SK-N-SH (cell line): Measurements from ENCODE around the gene SUGT1. TPM values are rescaled to one million over a fixed set of nuclear protein-coding genes. Genes with fewer than 3 reads are reported as not detected.
"Not testable (repeated sequence)": the region's sequence is repeated elsewhere in the genome, so short reads cannot be mapped to it uniquely, and the experiment has no call there.

Experiments
- CTCF ChIA-PET: fragments of 300-600, 350-600 bp; formaldehyde crosslinking; extraction: SDS; loops from one replicate; lab custom pipeline; 2021; lab: Yijun Ruan, JAX
- POLR2A ChIA-PET: fragments of 350-600 bp; sonication (Branson Sonifier 250); formaldehyde crosslinking; extraction: SDS; loops from one replicate; lab custom pipeline; 2020; ENCODE audit warnings: antibody characterized with exemption, inconsistent platforms; lab: Yijun Ruan, JAX
- DNase-seq: peaks from one replicate; pipeline ENCODE4 v3.0.0; 2012
- H2AFZ ChIP-seq: fragments of 200-600 bp; sonication (generic); 2 replicates; pipeline ENCODE4 v1.8.1; 2016; ENCODE audit warnings: antibody characterized with exemption, mild to moderate bottlenecking, low read depth
- H3F3A ChIP-seq: fragments of 200-600 bp; sonication (generic); replicated peaks from 2 replicates; pipeline ENCODE3; 2016; ENCODE audit warnings: antibody characterized with exemption, mild to moderate bottlenecking; ENCODE audit not compliant: insufficient read depth
- H3K27ac ChIP-seq, 2 experiments: fragments of 200-500 bp in 1 of 2; fragments of 200-600 bp in 1 of 2; sonication (Bioruptor generic) in 1 of 2; sonication (generic), shearing (Covaris generic) in 1 of 2; 2 replicates each; pipeline versions ENCODE4 v1.5.1 to v1.6.1; 2014 to 2016; ENCODE audit warnings: low read depth in 2 of 2, inconsistent platforms in 1 of 2, low read length in 1 of 2, mild to moderate bottlenecking in 1 of 2, mixed read lengths in 1 of 2
- H3K27me3 ChIP-seq: fragments of 200-600 bp; sonication (generic), shearing (Covaris generic); 2 replicates; pipeline ENCODE4 v1.6.1; 2016; ENCODE audit warnings: mixed run types; ENCODE audit not compliant: insufficient read depth
- H3K36me3 ChIP-seq, 2 experiments: fragments of 200-500 bp in 1 of 2; fragments of 200-600 bp in 1 of 2; sonication (Bioruptor generic) in 1 of 2; sonication (generic) in 1 of 2; replicated peaks in 1 of 2; 2 replicates each; pipeline versions ENCODE3 to v1.5.1; 2014 to 2016; ENCODE audit warnings: low read length in 1 of 2, mild to moderate bottlenecking in 1 of 2; ENCODE audit not compliant: insufficient read depth in 2 of 2, control insufficient read depth in 1 of 2
- H3K4me1 ChIP-seq, 2 experiments: fragments of 200-500 bp in 1 of 2; fragments of 200-600 bp in 1 of 2; sonication (Bioruptor generic) in 1 of 2; sonication (generic), shearing (Covaris generic) in 1 of 2; 2 replicates each; pipeline versions ENCODE4 v1.5.1 to v1.6.1; 2014 to 2016; ENCODE audit warnings: low read depth in 1 of 2, low read length in 1 of 2, mixed run types in 1 of 2; ENCODE audit not compliant: insufficient read depth in 2 of 2, control insufficient read depth in 1 of 2
- H3K4me2 ChIP-seq: fragments of 200-600 bp; sonication (generic), shearing (Covaris generic); 2 replicates; pipeline ENCODE4 v1.6.1; 2017; ENCODE audit warnings: mixed run types
- H3K4me3 ChIP-seq, 2 experiments: fragments of 200-500 bp in 1 of 2; fragments of 200-600 bp in 1 of 2; sonication (Bioruptor generic) in 1 of 2; sonication (generic), shearing (Covaris generic) in 1 of 2; 2 replicates each; pipeline versions ENCODE4 v1.5.1 to v1.8.1; 2014 to 2016; ENCODE audit warnings: low read depth in 2 of 2, inconsistent platforms in 1 of 2, low read length in 1 of 2, mild to moderate bottlenecking in 1 of 2, mixed read lengths in 1 of 2, moderate library complexity in 1 of 2
- H3K79me2 ChIP-seq: fragments of 200-600 bp; sonication (generic); 2 replicates; pipeline ENCODE4 v1.8.1; 2017; ENCODE audit warnings: mild to moderate bottlenecking; ENCODE audit not compliant: insufficient read depth
- H3K9ac ChIP-seq: fragments of 200-600 bp; sonication (generic); 2 replicates; pipeline ENCODE4 v1.6.1; 2017; ENCODE audit warnings: mixed run types
- H3K9me2 ChIP-seq: fragments of 200-600 bp; sonication (generic); 2 replicates; pipeline ENCODE4 v1.6.1; 2017; ENCODE audit warnings: mixed run types
- H3K9me3 ChIP-seq: fragments of 200-600 bp; sonication (generic); 2 replicates; pipeline ENCODE4 v1.6.1; 2017; ENCODE audit warnings: mixed run types, mild to moderate bottlenecking, moderate library complexity
- H4K20me1 ChIP-seq: fragments of 200-600 bp; sonication (generic); 2 replicates; pipeline ENCODE4 v1.6.1; 2017; ENCODE audit warnings: mild to moderate bottlenecking, mixed run types; ENCODE audit not compliant: insufficient read depth
- CTCF ChIP-seq: fragments of 200-600 bp; sonication (generic); IDR thresholded peaks from 2 replicates; pipeline ENCODE4 v1.6.1; 2017; ENCODE audit warnings: antibody characterized with exemption, mild to moderate bottlenecking, moderate library complexity
- RAD21 ChIP-seq: IDR thresholded peaks from 2 replicates; pipeline ENCODE4 v1.6.1; 2012; ENCODE audit warnings: mild to moderate bottlenecking, low read length
- SMC3 ChIP-seq: IDR thresholded peaks from 2 replicates; pipeline ENCODE4 v1.6.1; 2012; ENCODE audit warnings: low read depth, low read length, improper control_type of control experiment
- WGBS: methylation state at CpG from one replicate; pipeline ENCODE4 v1.1.6; 2017; ENCODE audit warnings: low lambda C conversion rate; 5-methylcytosine and 5-hydroxymethylcytosine counted together
- polyA plus RNA-seq, 3 experiments: library from polyadenylated mRNA; depleted of rRNA; stranded (reverse); fragments of >200 nt; gene quantifications; 2 replicates each; pipeline ENCODE4 v1.2.3, GENCODE V29; 2012

Gene SUGT1
- polyA plus RNA-seq, 1 of the 3 experiments (the other 2 are of a cell fraction): 18.6 TPM

- H3K4me1 ChIP-seq, POLR2A ChIA-PET, H3K9ac ChIP-seq, H2AFZ ChIP-seq, H4K20me1 ChIP-seq, H3K4me3 ChIP-seq, H3K9me3 ChIP-seq, H3F3A ChIP-seq, DNase-seq, H3K4me2 ChIP-seq, H3K79me2 ChIP-seq, H3K9me2 ChIP-seq, H3K36me3 ChIP-seq, H3K27me3 ChIP-seq, H3K27ac ChIP-seq: not testable (repeated sequence)
- CTCF ChIA-PET: interaction anchor here (1.1 to 3.6 kb wide), 9 partner anchors 8 to 594 kb away, joined by 3 to 23 read pairs (median 5); no protein-coding TSS in a partner anchor
- 54% methylated on average over 8 of the region's 8 CpGs for WGBS
Observed at GRCh38 chr13:52608184-52608583, 44.5 kb upstream of the SUGT1 start.

DNA sequence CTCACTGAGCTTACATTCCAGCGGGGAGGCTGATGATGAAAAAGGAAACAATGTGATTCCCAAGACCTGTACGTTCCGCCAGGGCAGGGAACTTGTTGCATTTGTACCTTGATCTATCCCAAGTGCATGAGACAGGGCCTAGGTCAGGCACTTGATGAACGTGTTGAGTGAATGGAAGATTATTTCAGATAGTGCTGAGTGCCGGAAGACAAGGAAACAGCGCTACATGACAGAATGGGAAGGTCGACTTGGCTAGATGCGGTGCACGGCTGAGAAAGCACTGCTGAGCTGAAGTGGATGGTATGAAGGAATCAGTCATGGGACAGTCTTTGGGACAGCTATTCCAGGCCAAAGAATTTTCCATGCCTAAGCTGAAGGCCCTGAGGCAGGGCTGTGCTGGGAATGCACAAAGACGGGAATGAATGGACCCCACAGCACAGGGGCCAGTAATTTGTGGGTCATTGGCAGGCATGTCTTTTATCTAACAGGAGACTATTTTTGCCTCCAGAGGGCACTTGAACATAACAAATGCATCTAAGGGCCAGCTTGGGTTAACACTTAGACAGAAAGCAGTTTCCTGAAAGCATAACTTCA, 43.5 kb upstream of the SUGT1 start:
- H3K4me2 ChIP-seq, H3K27me3 ChIP-seq, H3K9ac ChIP-seq, POLR2A ChIA-PET, H3K4me1 ChIP-seq, H2AFZ ChIP-seq, H3K4me3 ChIP-seq, H4K20me1 ChIP-seq, H3K9me2 ChIP-seq, H3K79me2 ChIP-seq, H3K27ac ChIP-seq, H3F3A ChIP-seq, H3K9me3 ChIP-seq, H3K36me3 ChIP-seq: not testable (repeated sequence)
- WGBS: 62% methylated on average over 10 of the region's 10 CpGs
- CTCF ChIA-PET: interaction anchor here (0.6 to 3.6 kb wide), 22 partner anchors 9 to 598 kb away, joined by 3 to 23 read pairs (median 4); partner anchors contain the start of genes PCDH8 and SUGT1
- DNase-seq: peak; percentile 54
- TF ChIP-seq CTCF (peak; percentile 59), SMC3 (peak; percentile 50; the same call in 1 of the 2 replicates), RAD21 (peak; percentile 78)

- H3K9me3 ChIP-seq, H4K20me1 ChIP-seq, H3F3A ChIP-seq, H3K36me3 ChIP-seq, H3K27ac ChIP-seq, H3K4me3 ChIP-seq, H3K9me2 ChIP-seq, H3K27me3 ChIP-seq, DNase-seq, H2AFZ ChIP-seq, H3K4me1 ChIP-seq, H3K9ac ChIP-seq, H3K4me2 ChIP-seq, H3K79me2 ChIP-seq: not testable (repeated sequence)
- 81% methylated on average over 5 of the region's 5 CpGs for WGBS
- POLR2A ChIA-PET: interaction anchor here (0.6 kb wide), 1 partner anchor 236 kb away, joined by 4 read pairs; no protein-coding TSS in a partner anchor
- CTCF ChIA-PET: interaction anchor here (1.0 to 3.6 kb wide), 6 partner anchors 219 to 592 kb away, joined by 3 to 21 read pairs (median 4); partner anchors contain the start of gene PCDH8
Observed at GRCh38 chr13:52610158-52610557, 42.5 kb upstream of the SUGT1 start.
